H1 (cell line): Measurements from ENCODE around the gene MS4A5. TPM values are rescaled to one million over a fixed set of nuclear protein-coding genes. Genes with fewer than 3 reads are reported as not detected.

Experiments used
- ASH2L ChIP-seq: fragments of 200-600, 300-600 bp; sonication (generic); IDR thresholded peaks from one replicate; pipeline ENCODE4 v1.7.1; 2017; ENCODE audit warnings: low read length
- CBX5 ChIP-seq: fragments of 300-800, 300-1000 bp; sonication (generic); IDR thresholded peaks from 2 replicates; pipeline ENCODE4 v1.7.1; 2016; ENCODE audit warnings: antibody characterized with exemption, low read length, low read depth
- FOSL1 ChIP-seq: IDR thresholded peaks from 2 replicates; pipeline ENCODE4 v1.6.1; 2011; ENCODE audit warnings: mild to moderate bottlenecking, low read depth, low read length, moderate library complexity; ENCODE audit not compliant: insufficient read depth
- KDM4A ChIP-seq: IDR thresholded peaks from one replicate; pipeline ENCODE4 v1.7.1; 2012; ENCODE audit warnings: low read depth, mild to moderate bottlenecking, moderate library complexity, low read length, inconsistent platforms; ENCODE audit not compliant: severe bottlenecking
- NANOG ChIP-seq: IDR thresholded peaks from 2 replicates; pipeline ENCODE4 v1.6.1; 2011; ENCODE audit warnings: low read length, low read depth, mild to moderate bottlenecking, inconsistent platforms; ENCODE audit not compliant: insufficient read depth, poor library complexity, severe bottlenecking
- NRF1 ChIP-seq: IDR thresholded peaks from 2 replicates; pipeline ENCODE4 v1.6.1; 2011; ENCODE audit warnings: mild to moderate bottlenecking, low read depth, low read length, improper control_type of control experiment
- POLR2A ChIP-seq, 2 experiments: IDR thresholded peaks; 1 replicate in 1 of 2; 2 replicates in 1 of 2; pipeline ENCODE4 v1.6.1; 2011; ENCODE audit warnings: low read depth in 2 of 2, low read length in 2 of 2, mild to moderate bottlenecking in 2 of 2; ENCODE audit errors: control extremely low read depth in 1 of 2
- POU5F1 ChIP-seq: IDR thresholded peaks from 2 replicates; pipeline ENCODE4 v1.6.1; 2011; ENCODE audit warnings: low read depth, mild to moderate bottlenecking, low read length, moderate library complexity
- SIRT6 ChIP-seq: IDR thresholded peaks from one replicate; pipeline ENCODE4 v1.7.1; 2012; ENCODE audit warnings: low read length, inconsistent platforms
- SP1 ChIP-seq: IDR thresholded peaks from 2 replicates; pipeline ENCODE4 v1.6.1; 2011; ENCODE audit warnings: low read depth, low read length
- YY1 ChIP-seq: IDR thresholded peaks from 2 replicates; pipeline ENCODE4 v1.6.1; 2011; ENCODE audit warnings: low read depth, mild to moderate bottlenecking, low read length
- polyA plus RNA-seq, 7 experiments: library from polyadenylated mRNA; depleted of rRNA in 3 of 7; stranded (reverse) in 5 of 7; unstranded in 2 of 7; fragments of >200 nt in 5 of 7; fragments of 200-250 nt in 2 of 7; gene quantifications; 1 replicate in 5 of 7; 2 replicates in 1 of 7; 4 replicates in 1 of 7; pipeline versions ENCODE4 v1.2.1 to v1.2.3, GENCODE V29; 2011 to 2013; ENCODE audit warnings: missing spikeins in 2 of 7, mixed read lengths in 2 of 7
- total RNA-seq: library from RNA; stranded (reverse); fragmentation: NEBNext Ultra II Directional; extraction: Animal tissue kit (Norgen Biotek cat#: 25700); gene quantifications from 2 replicates; pipeline ENCODE4 v1.2.1, GENCODE V29; 2021

The MS4A5 gene
- total and polyA plus RNA-seq, 2 of the 8 experiments (the other 6 are each of a cell fraction or from before 2014, with no cell fraction given): not detected

- TF ChIP-seq SP1: no peak
- no peak for TF ChIP-seq YY1
- TF ChIP-seq CBX5: no peak
- no peak for TF ChIP-seq SIRT6
- no peak for TF ChIP-seq POU5F1
- no peak for TF ChIP-seq NANOG
- no peak for TF ChIP-seq FOSL1
- no peak for TF ChIP-seq KDM4A
- no peak for TF ChIP-seq ASH2L
- no peak for TF ChIP-seq NRF1
- no peak for TF ChIP-seq POLR2A (IDR thresholded peaks at IDR 0.05; ENCODE audit: control extremely low read depth in 1 of 2, low read depth in 2 of 2, low read length in 2 of 2)
Observed at GRCh38 chr11:60394666-60395380, 34.5 kb upstream of the MS4A5 start (continued).
